T follicular helper cell (primary cell): Measurements from ENCODE around the gene FCER2.
"Not testable (repeated sequence)": the region's sequence is repeated elsewhere in the genome, so short reads cannot be mapped to it uniquely, and the experiment has no call there.

Experiments
- DNase-seq: peaks from one replicate; pipeline ENCODE4 v3.0.0-alpha.2; 2020; ENCODE audit warnings: low read depth
- total RNA-seq, 2 experiments: gene quantifications; one replicate each; lab custom pipeline; 2026; lab: John Stamatoyannopoulos, UW

FCER2 gene, protein sequence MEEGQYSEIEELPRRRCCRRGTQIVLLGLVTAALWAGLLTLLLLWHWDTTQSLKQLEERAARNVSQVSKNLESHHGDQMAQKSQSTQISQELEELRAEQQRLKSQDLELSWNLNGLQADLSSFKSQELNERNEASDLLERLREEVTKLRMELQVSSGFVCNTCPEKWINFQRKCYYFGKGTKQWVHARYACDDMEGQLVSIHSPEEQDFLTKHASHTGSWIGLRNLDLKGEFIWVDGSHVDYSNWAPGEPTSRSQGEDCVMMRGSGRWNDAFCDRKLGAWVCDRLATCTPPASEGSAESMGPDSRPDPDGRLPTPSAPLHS
- 0 to 0.13 reads per million in 2 experiments for total RNA-seq

DNA sequence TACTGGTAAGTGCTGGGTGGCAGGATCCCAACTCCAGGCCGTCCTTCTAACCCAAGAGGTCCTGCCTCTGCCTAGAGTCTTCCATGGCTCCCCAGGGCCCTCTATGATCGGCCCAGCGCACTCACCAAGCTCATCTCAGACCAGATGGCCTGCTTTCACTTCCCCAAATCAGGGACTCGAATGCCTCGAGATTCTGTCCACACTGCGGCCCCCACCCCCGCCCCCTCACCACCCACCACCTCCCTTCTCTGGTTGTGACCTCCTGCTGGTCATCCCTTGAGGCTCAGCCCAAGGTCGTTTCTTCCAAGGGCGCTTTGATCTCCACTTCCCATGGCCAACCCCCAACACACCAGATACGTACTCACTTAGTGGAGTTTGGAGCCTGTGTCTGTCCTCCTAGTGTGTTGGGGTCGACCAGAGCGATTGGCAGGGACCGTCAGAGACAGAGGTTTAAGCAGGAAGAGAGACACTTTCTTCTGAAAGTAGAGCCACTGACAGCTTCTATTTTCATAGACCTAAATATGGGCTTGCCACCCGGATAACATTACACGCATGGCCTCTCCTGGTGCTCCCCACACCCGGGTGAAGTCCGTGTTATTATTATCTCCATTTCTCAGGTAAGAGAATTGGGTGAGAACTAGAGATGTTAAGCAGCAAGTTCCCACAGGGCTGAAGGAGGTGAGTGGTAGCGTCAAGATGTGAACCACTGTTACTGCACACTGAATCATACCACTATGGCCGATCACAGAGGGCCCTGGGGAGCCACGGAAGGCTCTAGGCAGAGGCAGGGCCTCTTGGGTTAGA lies at the start of gene FCER2:
TSS of gene FCER2 (minus strand) at position 478 of the 804 bp plus-strand sequence. CDS start 2,371 bp downstream, outside the sequence.
- no peak for DNase-seq

DNA sequence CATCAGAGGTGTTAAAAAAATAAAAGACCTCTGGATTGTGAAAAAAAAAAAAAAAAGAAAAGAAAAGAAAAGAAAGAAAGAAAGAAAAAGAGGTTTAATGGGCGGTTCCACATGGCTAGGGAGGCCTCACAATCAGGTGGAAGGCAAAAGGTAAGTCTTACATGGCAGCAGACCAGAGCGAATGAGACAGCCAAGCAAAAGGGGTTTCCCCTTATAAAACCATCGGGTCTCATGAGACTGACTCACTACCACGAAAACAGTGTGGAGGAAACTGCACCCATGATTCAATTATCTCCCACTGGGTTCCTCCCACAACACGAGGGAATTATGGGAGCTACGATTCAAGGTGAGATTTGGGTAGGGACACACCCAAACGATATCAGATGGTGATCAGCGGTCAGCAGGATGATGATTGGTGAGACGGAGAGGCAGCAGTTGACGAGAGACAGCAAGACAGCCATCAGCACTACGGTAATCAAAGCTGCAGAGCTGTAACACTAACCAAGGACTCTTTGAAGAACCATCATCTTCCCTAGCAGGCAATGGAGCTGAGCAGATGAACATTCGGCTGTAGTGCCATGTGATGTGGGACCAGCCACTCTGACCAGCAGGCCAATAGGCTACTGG lies 49.3 kb upstream of the FCER2 start:
- no peak for DNase-seq

DNA sequence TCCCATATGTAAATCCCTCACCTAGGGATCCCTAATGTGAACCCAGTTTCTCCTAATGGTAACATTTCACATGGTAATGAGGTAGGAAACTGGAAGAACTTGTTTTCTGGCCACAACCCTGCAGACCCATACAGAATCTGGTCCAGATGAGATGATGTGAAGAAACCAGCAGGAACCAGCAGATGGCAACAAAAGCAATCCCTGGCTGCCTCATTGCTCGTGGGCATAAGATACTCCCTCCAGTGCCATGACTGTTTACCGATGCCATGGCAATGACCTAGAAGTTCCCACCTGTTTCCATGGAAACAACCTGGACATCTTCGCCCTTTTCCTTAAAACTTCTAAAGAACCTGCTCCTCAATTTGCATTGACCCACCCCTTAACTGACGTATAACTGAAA lies 46.8 kb upstream of the FCER2 start:
- DNase-seq, result no peak

DNA sequence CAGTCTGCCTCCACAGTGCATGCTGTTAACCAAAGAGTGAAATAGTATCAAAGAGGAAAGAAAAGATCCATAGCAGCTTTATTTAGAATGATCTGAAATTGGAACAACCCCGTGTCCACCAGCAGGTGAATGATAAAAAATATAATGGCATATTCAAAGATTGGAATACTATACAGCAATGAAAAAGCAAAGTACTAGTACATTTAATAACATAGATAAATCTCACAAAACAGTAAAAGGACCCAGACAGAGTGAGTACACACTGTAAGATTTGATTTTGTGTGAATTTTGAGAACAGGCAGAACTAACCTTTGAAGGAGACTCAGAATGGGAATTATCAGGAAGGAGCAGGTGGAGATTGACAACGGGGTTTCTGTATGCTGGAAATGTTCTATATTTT lies 46.2 kb upstream of the FCER2 start:
- no peak for DNase-seq

DNA sequence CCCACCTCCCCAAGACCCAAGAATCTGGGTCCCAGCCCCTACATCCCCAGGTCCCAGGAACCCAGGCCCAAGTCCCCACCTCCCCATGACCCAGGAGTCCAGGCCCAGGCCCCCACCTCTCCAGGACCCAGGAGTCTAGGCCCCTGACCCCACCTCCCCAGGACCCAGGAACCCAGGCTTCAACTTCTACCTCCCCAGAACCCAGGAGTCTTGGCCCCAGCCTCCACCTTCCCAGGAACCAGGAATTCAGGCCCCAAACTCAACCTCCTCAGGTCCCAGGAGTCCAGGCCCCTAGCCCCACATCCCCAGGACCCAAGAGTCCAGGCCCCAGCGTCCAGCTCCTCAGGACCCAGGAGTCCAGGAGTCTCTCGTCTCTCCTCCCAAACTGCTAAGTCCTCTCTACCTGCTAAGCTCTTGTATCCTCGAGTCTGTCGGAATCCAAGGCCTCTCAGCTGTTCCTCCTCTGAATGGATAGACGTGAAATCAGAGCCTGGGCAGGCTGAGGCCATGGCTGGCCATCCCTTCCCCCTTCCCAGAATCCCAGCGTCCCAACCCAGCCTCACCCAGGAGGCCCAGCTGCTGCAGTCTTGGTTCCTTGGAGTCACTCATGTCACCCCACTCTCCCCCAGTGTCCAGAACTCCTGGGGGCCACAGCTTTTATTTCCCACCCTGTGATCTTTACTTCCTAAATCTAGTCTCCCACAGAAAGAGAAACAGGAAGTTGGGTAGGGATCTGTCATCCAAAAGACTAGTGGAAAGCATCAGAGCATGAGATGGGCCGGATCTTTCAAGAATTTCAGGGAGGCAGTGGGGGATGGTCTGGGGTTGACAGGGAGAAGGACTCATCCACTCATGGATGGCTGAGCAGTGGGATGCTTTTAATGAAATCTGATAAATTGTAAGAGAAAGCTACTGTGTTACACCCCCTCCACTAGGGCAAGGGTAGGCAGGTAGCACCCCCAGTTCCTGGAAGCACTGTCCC lies 45.3 kb upstream of the FCER2 start, which contains the start of gene CD209:
TSS of gene CD209 (minus strand) at position 632 of the 982 bp plus-strand sequence. CDS start at position 609, 23 bp downstream.
- no peak for DNase-seq

DNA sequence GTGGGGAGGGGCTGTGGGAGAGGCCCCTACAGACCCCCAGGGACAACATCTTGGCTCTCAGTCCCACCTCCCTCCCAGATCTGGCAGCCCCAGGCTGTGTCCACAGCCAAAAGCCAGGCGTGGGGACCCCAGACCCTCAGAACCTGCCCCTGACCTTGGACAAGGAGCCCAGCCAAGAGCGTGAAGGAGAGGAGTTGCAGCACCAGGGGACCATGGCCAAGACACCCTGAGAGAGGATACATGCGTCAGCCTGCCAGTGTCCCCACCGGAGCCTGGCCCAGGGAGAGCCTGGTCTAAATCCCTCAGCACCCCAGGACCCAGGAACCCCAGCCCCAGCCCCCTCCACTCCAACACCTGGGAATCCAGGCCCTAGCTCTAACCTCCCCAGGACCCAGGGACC lies 44.4 kb upstream of the FCER2 start:
- DNase-seq, result not testable (repeated sequence)

DNA sequence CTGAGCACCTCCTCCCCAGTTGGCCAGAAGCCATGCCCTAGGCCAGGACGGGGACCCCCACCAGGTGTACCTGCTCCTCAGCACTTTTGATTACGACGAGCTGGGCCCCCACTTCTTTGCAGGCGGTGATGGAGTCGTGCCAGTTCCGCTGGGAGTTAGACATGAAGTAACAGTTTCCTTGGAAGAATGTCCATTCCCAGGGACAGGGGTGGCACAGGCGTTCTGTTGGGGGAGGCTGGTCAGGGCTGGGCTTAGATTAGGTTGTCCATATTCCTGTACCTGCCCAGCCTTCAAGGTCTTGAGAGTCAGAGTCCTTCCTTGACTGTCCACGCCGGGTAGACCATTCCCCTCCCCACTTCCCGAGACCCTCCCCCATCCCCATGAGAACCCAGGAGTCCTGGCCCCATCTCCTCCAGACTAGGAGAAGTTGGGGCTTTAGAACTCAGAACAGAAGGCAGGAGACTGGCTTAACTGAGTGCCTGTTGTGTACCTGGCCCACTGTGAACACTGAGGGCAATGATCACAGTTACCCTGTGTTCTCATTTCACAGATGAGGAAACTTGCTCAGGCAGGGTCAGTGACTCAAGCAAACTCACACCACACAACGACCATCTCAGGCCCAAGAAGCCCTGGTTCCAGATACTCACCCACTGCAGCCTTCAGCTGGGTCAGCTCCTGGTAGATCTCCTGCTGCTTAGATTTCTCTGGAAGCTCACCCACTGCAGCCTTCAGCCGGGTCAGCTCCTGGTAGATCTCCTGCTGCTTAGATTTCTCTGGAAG lies 43.1 kb upstream of the FCER2 start:
- no peak for DNase-seq

DNA sequence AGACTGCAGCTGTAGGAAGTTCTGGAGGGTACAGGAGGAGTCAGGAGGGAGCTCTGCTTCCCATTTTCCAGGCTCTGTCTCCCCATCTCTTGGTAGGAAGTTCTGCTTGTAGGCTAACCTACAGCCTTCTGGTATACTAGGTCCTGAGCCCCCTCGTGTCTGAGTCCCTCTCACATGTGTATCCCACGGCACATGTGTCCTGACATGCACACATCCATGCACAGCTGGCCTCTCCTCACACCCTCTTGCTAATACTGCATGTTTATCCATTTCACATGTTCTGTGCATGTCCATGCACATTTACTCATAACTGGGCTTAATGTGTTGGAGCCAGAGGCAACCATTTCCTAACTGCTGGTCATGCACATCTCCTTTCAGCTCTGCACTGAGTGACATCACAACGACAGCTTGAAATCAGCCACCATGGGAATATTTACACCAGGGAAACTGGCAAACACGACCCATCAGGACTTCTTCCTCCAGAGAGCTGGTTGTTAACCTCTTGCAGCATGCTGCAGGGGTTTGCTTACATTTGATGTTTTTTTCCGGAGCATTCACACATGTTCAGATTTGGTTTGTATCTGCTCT lies 42.4 kb upstream of the FCER2 start:
- DNase-seq, result no peak

DNA sequence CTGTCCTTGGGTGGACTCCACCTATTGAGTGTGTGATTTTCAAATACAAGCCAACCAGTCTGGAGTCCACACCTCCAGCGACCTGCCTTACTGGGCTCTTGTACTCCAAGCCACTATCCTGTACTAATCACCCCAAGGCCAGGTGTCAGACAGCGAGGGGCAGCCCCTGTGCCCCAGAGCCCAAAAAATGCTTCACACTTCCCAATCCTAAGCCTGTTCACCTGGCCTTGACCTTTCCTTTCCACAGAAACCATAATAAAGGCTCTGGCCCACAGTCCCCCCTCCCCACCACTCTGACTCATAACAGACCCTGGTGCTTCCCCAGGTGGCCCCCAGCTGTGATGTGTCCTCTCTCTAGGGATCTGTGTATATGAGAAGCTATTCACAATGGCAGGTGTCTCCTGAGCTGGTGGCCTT lies 41.5 kb upstream of the FCER2 start:
- no peak for DNase-seq

DNA sequence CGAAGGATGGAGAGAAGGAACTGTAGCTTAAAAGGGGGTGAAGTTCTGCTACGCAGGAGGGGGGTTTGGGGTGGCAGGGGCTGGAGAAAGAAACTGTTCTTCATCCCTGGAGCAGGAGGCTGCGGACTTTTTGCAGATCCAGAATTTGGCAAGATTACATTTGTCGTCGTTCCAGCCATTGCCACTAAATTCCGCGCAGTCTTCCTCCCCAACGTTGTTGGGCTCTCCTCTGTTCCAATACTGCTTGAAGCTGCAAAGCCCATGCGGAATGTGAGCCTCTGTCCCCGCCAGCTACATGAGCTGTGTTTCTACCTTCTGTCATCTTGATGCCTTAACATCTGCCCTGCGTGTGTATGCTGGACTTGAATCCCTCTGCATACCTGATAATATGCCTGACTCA lies 41.1 kb upstream of the FCER2 start:
- DNase-seq, result no peak

DNA sequence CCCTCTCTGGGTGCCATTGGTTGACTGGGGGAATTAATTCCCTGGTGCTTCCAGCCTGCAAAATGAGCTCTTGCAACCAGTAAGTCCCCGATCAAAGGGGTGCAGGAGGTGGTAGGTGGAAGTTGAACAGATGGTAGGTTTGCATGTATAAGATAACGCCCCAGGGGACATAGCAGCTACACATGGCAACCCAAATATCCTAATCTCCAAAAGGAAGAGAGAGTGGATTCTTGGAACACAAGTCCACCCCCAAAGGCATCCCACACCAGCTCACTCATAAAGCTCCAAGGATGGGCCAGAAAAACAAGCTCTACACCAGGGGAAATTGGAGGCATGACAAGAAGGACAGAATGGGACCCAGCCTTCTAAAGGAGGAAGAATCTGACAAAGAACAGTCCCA lies 40.6 kb upstream of the FCER2 start:
- DNase-seq, result no peak

DNA sequence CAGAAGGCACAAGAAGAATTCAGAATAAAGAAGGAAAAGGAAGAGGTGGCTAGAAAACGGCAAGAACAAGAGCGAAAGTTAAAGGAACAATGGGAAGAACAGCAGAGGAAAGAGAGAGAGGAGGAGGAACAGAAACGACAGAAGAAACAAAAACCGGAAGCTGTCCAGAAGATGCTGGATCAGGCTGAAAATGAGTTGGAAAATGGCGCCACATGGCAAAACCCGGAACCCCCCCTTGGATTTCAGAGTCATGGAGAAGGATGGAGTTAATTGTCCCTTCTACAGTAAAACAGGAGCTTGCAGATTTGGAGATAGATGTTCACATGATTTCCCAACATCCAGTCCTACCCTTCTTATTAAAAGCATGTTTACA lies 38.7 kb upstream of the FCER2 start:
- DNase-seq, result no peak

DNA sequence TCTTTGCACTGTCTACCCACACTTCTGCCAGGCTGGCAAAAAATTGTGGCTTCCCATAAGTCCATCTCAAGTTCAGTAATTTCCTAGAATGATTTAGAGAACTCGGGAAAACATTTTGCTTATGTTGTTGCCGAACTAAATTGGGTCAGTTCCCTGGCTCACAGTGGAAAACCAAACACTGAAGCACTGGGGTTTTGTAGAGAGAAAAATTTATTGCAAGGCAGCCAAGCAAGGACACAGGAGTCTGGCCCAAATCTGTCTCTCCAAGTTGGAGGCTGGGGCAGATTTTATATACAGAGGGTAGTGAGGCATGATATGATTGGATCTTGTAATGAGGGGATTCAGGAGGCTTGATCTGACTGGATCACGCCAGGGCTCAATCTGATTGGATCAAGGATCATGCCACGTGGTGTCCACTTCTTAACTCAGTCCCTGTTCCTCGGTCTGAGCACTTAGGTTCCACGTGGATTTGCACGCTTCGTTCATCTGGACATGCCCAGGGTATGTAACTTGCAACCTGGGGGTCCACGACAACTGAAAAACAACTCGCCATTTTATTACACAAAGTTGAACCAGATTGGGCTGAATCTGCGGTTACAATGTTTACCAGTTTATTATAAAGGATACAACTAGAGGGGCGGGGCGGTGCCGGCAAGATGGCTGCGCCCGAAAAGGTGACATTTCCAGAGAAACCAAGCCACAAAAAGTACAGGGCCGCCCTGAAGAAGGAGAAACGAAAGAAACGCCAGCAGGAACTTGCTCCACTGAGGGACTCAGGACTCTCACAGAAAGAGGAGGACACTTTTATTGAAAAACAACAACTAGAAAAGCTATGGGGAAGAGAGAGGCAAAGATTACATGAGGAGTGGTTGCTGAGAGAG lies 38.1 kb upstream of the FCER2 start:
- no peak for DNase-seq

DNA sequence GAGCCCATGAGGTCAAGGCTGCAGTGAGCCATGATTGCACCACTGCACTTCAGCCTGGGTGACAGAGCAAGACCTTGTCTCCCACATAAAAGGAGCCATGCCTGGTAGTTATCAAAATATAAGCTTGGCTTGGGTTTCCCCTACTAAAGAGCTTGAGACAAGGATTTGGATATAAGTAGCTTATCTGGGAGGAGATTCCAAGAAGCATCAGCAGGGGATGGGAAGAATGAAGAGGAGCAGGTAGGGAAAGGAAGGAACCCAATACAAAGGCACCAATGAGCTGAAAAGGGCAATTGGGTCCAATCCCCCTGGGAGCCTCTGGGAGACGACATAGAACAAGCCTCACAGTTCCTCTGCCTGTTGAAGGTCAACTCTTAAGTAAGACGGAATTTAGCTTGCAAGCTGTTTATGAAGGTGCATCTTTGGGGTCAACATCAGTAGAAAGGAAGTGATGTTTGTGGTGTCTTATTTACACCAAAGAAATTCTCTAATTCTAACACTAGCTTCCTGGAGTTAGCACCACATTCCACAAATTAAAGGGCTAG lies 37.4 kb upstream of the FCER2 start:
- DNase-seq, result no peak

DNA sequence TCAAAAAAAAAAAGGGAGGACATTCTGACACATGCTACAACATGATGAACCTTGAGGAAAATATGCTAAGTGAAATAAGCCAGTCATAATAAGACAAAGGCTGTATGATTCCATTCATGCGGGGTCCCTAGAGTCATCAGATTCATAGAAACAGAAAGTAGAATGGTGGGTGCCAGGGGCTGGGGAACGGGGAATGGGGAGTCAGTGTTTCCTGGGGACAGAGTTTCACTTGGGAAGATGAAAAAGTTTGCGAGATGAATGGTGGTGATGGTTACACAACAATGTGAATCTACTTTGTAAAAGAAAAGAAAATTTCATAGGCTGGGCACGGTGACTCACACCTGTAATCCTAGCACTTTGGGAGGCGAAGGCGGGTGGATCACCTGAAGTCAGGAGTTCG lies 36.1 kb upstream of the FCER2 start:
- DNase-seq, result no peak

DNA sequence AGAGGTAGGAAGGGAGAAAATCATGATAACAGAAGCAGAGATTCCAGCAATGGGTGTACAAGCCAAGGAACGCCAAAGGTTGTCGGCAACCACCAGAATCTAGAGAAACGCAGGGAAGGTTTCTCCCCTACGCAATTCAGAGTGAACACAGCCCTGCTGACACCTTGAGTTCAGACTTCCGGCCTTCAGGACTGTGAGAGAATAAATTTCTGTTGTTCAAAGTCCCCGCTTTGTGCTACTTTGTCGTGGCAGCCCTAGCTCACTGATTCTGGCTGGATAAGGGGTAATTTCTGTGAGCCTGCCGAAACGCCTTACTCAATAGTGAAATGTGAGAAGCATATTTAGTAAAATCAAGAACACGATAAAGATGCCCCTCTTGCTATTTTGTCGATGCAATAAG lies 35.3 kb upstream of the FCER2 start:
- no peak for DNase-seq

DNA sequence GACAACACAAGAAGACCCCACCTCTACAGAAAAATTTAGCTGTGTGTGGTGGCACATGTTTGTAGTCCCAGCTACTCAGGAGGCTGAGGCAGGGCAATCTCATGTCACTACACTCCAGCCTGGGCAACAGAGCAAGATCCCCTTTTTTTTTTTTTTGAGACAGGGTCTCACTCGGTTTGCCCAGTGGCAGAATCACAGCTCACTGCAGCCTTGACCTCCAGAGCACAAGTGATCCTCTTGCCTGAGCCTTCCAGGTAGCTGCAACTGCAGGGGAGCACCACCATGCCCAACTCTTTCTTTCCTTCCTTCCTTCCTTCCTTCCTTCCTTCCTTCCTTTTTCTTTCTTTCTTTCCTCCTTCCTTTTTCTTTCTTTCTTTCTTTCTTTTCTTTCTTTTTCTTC lies 34.2 kb upstream of the FCER2 start:
- DNase-seq, result no peak

DNA sequence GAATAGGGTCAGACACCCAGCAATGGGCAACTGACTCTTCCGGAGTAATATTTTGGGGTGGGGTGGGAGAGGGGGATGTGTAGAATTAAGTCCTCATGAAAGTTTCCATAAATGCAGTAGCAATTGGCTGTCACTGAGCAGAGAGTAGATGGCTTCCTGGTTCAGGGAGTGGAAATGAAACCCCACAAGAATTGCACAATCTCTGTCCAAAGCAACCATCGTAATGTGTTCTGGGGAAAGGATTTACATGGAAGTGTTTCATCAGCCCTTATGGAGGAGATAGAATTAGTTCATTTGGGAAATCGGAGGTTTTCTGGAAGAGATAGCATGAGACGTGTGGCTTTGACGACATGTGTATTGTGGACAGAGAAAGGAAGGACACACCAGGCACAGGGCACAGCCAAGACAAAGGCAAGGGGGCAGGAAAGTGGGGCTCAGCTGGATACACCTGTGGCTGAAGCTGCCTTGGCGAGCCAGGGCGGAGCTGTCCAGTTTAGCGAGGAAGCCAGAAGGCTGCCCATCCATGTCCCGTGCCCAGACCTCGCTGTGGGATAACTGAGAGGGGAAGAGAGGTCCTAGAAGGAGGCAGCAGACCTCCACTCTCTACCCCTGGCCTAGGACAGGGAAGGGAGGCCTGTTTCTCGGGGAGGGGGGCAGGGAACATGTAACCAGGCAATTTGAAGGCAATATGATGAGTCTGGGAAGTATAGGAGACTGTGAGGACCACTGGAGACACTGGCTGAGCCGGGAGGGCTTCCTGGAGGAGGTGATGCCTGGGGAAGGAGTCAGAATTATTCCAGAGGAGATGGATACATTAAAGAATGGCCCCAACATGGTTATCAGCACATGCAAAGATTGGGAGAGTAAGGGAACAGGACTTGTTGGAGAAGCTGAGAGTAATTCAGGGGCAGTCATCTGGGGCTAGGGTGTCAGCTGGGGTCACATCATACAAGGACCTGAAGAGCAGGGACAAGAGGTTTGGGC lies 32.6 kb upstream of the FCER2 start:
- no peak for DNase-seq
